ENCODE data around the gene USP3.
A peak's percentile ranks its signal among the peaks of the same experiment; 100 is the strongest.

DNA sequence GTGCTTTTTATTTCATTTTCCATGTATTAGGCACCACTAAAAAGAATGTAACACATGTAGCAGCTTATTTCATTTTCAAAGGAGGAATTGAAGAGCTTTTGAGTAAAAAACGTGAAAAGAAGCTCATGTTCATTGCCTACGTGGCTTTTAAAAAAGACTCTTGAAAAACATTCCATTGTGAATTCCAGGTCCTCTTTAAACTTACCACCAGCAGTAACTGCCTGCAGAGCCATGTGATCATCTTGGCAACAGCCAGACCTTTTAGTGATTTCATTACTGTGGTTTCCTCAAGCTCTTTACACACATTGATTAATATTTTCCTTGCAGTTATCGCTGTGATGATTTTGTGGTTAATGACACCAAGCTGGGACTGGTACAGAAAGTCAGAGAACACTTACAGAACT is 49.0 kb downstream of the USP3 start:
- TF ChIP-seq YY1 (IDR thresholded peaks at IDR 0.05) (peak; percentile 13), FOXA1 (IDR thresholded peaks at IDR 0.05) (no peak), GABPA (IDR thresholded peaks at IDR 0.05 in 1 of 2, conservative IDR thresholded peaks at IDR 0.05 in 1 of 2) (no peak), RAD21 (IDR thresholded peaks at IDR 0.05) (peak; percentile 34 to 37), FOXA2 (IDR thresholded peaks at IDR 0.05) (no peak), RXRA (IDR thresholded peaks at IDR 0.05) (peak in 1 of 2 donors; percentile 24), TAF1 (conservative IDR thresholded peaks at IDR 0.05) (no peak), HNF4A (conservative IDR thresholded peaks at IDR 0.05) (no peak), JUND (IDR thresholded peaks at IDR 0.05) (peak; percentile 37 to 50)
- TF ChIP-seq, protein P1, sequence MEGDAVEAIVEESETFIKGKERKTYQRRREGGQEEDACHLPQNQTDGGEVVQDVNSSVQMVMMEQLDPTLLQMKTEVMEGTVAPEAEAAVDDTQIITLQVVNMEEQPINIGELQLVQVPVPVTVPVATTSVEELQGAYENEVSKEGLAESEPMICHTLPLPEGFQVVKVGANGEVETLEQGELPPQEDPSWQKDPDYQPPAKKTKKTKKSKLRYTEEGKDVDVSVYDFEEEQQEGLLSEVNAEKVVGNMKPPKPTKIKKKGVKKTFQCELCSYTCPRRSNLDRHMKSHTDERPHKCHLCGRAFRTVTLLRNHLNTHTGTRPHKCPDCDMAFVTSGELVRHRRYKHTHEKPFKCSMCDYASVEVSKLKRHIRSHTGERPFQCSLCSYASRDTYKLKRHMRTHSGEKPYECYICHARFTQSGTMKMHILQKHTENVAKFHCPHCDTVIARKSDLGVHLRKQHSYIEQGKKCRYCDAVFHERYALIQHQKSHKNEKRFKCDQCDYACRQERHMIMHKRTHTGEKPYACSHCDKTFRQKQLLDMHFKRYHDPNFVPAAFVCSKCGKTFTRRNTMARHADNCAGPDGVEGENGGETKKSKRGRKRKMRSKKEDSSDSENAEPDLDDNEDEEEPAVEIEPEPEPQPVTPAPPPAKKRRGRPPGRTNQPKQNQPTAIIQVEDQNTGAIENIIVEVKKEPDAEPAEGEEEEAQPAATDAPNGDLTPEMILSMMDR (IDR thresholded peaks at IDR 0.05; ENCODE audit: low read depth, low read length, missing input control) = no peak
- TF ChIP-seq, protein P2, sequence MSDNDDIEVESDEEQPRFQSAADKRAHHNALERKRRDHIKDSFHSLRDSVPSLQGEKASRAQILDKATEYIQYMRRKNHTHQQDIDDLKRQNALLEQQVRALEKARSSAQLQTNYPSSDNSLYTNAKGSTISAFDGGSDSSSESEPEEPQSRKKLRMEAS (IDR thresholded peaks at IDR 0.05) = peak; percentile 7
- TF ChIP-seq, protein P3, sequence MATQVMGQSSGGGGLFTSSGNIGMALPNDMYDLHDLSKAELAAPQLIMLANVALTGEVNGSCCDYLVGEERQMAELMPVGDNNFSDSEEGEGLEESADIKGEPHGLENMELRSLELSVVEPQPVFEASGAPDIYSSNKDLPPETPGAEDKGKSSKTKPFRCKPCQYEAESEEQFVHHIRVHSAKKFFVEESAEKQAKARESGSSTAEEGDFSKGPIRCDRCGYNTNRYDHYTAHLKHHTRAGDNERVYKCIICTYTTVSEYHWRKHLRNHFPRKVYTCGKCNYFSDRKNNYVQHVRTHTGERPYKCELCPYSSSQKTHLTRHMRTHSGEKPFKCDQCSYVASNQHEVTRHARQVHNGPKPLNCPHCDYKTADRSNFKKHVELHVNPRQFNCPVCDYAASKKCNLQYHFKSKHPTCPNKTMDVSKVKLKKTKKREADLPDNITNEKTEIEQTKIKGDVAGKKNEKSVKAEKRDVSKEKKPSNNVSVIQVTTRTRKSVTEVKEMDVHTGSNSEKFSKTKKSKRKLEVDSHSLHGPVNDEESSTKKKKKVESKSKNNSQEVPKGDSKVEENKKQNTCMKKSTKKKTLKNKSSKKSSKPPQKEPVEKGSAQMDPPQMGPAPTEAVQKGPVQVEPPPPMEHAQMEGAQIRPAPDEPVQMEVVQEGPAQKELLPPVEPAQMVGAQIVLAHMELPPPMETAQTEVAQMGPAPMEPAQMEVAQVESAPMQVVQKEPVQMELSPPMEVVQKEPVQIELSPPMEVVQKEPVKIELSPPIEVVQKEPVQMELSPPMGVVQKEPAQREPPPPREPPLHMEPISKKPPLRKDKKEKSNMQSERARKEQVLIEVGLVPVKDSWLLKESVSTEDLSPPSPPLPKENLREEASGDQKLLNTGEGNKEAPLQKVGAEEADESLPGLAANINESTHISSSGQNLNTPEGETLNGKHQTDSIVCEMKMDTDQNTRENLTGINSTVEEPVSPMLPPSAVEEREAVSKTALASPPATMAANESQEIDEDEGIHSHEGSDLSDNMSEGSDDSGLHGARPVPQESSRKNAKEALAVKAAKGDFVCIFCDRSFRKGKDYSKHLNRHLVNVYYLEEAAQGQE (IDR thresholded peaks at IDR 0.05) = no peak
- TF ChIP-seq, protein P4, sequence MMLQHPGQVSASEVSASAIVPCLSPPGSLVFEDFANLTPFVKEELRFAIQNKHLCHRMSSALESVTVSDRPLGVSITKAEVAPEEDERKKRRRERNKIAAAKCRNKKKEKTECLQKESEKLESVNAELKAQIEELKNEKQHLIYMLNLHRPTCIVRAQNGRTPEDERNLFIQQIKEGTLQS (IDR thresholded peaks at IDR 0.05) = no peak
- TF ChIP-seq, protein P5, sequence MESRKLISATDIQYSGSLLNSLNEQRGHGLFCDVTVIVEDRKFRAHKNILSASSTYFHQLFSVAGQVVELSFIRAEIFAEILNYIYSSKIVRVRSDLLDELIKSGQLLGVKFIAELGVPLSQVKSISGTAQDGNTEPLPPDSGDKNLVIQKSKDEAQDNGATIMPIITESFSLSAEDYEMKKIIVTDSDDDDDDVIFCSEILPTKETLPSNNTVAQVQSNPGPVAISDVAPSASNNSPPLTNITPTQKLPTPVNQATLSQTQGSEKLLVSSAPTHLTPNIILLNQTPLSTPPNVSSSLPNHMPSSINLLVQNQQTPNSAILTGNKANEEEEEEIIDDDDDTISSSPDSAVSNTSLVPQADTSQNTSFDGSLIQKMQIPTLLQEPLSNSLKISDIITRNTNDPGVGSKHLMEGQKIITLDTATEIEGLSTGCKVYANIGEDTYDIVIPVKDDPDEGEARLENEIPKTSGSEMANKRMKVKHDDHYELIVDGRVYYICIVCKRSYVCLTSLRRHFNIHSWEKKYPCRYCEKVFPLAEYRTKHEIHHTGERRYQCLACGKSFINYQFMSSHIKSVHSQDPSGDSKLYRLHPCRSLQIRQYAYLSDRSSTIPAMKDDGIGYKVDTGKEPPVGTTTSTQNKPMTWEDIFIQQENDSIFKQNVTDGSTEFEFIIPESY (IDR thresholded peaks at IDR 0.05) = no peak

Measured in liver (tissue), 3 donors.